ENCODE data around the gene SHROOM3.

- no peak for TF ChIP-seq CTCF (IDR thresholded peaks at IDR 0.05; ENCODE audit: low read depth, low read length, missing input control)
- TF ChIP-seq ZBTB33 (IDR thresholded peaks at IDR 0.05) = no peak
- no peak for TF ChIP-seq ATF3 (IDR thresholded peaks at IDR 0.05)
- TF ChIP-seq REST (IDR thresholded peaks at IDR 0.05) = no peak
- no peak for TF ChIP-seq RAD21 (IDR thresholded peaks at IDR 0.05)
- no peak for TF ChIP-seq MAX (IDR thresholded peaks at IDR 0.05)
- TF ChIP-seq SP1 (IDR thresholded peaks at IDR 0.05) = no peak
- TF ChIP-seq JUND (IDR thresholded peaks at IDR 0.05) = no peak
Measured at GRCh38 chr4:76765473-76766183, 330.6 kb downstream of the SHROOM3 start.

Data from liver (tissue), 3 donors.